GM21526 (cell line): ENCODE data around the gene PSMD12.
"Not testable (repeated sequence)": the region's sequence is repeated elsewhere in the genome, so short reads cannot be mapped to it uniquely, and the experiment has no call there.

Source experiments
- ATAC-seq: cut with Tn5 transposase; IDR thresholded peaks from one replicate; pipeline ENCODE4 v1.9.1; 2021; ENCODE audit warnings: moderate library complexity; ENCODE audit not compliant: unreplicated experiment, low FRiP score

Gene PSMD12

DNA sequence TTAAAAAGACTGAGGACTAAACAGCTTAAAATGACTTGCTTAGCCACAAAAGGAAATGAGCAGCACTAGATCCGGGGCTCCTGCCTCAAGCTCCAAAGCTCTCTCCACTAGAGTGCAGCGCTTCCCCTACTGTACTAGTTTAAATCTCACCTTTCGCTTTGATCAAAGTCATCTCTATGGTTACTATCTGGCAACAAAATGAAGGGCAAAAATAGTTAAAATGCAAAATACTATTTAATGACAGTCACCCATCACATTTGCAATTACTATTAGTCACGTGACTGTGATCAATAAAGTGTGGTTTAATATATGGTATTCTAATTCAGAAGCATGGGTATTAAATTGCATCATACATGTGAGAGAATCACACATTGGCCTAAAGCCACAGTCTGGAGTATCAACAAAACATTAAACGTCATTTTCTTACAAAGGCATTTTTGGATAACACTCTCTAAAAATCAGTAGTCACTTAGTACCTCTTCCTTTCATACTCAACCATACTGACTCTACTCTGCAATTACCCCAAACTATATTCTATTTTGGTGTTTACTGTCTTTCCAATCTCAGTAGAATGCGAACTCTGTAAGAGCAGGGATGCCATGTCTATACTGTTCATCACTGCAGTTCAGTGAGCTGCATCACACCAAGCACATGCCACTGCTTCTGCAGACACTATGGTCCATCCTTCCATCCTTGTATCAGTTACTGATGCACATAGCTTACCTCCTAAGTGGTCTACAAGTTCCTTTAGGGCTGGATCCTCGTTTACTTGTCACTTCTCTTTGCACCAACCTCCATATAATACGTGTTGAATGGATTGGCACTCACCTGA is 6.2 kb downstream of the PSMD12 start:
- ATAC-seq, result no peak

DNA sequence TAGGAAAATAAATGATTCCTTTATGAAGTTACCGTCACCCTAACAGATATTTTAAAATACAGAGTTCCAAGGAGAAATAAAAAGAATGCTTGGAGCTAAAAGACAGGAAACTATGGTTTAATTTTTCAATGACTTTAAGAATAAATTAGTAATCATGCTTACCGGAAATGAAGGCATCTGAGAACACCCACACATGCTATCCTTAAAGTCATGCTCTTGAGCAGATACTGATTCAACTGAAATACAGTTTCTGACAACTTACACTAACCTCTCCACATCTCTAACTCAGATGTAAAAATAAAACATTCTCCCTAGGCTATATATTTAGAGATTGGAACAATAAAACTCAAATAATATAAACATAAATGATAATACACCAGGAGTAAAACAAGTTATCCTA is 7.8 kb downstream of the PSMD12 start:
- no peak for ATAC-seq

DNA sequence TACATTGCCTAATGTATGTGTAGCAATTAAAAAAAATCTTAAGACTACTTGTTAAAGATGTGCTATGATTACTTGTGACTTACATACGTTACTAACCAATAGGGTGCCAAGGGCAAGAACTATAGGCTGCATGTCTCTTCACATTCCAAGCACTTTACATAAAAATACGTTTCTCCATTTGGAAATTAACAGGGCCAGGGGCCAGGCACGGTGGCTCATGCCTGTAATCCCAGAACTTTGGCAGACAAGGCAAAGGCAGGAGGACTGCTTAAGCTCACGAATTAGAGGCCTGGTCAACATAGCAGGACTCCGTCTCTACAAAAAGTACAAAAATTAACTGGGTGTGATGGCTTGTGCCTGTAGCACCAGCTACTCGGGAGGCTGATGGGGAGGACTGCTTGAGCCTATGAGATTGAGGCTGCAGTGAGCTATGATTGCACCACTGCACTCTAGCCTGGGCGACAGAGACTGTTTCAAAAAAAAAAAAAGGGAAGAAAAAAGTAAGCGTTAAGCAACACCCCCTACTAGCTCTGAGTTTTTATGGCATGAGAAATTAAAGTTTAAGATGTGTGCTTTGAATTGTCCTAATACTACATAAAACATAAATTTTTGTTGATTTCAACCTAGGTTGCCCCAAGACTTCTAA is 12.3 kb downstream of the PSMD12 start:
- ATAC-seq, result no peak

DNA sequence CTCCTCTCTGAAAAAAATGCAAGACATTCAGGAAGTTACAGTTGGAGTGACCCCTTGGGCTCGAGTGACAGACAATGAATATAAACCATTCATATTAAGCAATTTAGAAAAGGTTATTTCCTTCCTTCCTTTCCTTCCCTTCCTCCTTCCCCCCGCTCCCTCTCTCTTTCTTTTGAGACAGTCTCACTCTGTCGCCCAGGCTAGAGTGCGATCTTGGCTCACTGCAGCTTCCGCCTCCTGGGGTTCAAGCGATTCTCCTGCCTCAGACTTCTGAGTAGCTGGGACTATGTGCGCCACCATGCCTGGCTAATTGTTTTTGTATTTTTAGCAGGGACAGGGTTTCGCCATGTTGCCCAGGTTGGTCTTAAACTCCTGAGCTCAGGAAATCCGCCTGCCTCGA is 13.2 kb downstream of the PSMD12 start:
- ATAC-seq, result no peak

DNA sequence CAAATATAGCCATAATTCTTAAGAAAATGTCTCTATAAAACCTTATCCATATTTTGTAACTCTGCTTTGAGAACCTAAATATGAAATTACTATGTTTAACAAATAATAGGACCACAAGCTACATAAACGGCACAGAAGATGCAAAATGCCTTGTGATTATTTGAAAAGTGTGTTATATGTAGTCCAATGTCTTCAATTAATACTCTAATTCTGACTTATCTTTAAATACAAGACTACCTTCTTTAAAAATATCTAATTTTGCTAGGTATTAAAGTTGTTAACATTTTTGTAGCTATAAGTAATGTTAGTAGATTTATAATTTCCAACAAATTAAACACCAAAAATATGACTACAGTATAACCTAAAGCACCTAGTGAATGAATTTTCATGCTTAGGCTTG is 17.0 kb downstream of the PSMD12 start:
- ATAC-seq, result no peak

DNA sequence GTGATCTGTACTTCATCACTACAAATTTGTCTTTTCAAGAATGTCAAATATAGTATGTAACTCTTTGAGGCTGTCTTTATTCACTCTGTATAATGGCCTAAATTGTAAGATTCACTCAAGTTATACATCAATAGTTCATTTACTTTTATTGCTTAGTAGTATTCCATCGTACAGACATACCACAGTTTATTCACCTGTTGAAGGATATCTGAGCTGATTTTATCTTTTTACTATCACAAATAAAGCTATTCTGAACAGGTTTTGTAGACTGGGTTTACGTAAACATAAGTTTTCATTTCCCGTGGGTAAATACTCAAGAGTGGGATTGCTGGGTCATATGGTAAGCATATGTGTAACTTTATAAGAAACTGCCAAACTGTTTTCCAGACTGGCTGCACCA is 18.6 kb downstream of the PSMD12 start:
- ATAC-seq, result no peak

DNA sequence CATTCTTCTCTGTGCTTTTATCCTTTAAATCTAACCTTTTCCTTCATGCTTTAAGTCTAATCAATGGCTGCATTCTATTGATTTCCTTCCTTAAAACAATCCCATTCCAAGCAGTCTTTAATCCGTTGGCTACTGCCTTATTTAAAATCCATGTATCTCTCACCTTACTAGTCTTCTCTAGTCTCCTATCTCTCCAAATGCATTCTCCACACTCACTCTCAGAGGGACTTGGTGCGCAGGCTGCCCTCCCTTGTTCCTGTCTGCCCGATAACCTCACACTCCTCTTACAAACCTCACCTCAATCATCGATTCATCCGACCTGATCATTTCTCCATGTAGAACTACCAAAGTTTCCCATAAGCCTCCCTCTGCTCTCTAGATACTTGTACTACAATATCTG is 23.1 kb downstream of the PSMD12 start:
- no peak for ATAC-seq

DNA sequence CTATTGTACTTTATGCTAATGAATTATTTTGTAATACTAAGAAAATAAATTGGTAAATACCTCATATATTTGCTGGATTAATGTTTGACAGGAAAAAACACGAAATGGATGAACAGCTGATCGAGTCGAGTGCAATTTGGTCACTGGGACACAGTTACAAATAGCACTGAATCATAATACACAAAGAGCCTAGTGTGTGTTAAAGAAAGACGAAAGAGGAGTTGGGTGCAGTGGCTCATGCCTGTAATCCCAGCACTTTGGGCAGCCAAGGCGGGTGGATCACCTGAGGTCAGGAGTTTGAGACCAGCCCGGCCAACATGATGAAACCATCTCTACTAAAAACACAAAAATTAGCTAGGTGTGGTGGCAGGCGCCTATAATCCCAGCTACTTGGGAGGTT is 28.0 kb downstream of the PSMD12 start:
- not testable (repeated sequence) for ATAC-seq

DNA sequence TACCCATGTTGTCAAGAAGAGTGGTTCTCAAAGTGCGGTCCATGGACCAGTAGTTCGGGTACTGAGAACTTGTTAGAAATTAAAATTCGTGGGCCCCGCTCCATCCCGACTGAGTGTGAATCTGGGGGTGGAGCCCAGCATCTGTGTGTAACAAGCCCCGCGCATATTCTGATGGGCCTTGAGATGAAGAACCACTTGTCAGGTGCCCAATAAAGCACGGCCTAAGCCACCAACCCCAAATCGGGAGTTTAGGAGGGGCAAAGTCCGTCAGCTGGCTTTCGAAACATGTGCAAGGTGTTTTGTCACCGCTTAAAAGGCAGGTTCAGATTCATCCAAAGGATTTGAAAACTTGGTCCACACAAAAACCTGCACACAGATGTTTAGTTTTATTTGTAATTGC is 29.5 kb downstream of the PSMD12 start:
- ATAC-seq, result no peak

DNA sequence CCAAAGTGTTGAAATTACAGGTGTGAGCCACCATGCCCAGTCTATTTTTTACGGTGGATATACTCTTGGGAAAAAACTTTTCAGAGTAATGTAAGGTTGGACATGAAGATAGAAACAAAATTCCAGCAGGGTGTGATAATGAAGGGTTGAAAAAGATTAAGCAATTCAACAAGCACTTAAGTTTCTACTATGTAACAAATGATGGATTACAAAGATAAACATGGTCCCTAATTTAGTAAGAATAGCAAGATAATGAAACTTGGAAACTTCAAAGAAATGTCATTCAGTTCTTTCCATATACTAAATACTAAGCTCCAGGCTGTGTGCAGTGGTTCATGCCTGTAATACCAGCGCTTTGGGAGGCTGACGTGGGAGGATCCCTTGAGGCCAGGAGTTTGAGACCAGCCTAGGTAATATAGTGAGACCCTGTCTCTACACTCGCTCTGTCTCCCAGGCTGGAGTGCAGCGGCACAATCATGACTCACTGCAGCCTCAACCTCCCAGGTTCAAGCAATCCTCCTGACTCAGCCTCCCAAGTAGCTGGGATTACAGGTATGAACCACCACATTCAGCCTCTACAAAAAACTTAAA is 31.0 kb downstream of the PSMD12 start:
- no peak for ATAC-seq

DNA sequence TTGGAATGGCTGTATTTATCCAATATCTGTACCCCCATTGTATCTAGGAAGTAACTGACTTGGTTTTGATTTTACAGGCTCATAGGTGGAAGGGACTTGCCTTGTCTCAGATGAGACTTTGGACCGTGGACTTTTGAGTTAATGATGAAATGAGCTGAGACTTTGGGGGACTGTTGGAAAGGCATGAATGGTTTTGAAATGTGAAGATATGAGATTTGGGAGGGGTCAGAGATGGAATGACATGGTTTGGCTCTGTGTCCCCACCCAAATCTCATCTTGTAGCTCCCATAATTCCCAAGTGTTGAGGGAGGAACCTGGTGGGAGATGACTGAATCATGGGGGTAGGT is 34.2 kb downstream of the PSMD12 start:
- ATAC-seq, result not testable (repeated sequence)

DNA sequence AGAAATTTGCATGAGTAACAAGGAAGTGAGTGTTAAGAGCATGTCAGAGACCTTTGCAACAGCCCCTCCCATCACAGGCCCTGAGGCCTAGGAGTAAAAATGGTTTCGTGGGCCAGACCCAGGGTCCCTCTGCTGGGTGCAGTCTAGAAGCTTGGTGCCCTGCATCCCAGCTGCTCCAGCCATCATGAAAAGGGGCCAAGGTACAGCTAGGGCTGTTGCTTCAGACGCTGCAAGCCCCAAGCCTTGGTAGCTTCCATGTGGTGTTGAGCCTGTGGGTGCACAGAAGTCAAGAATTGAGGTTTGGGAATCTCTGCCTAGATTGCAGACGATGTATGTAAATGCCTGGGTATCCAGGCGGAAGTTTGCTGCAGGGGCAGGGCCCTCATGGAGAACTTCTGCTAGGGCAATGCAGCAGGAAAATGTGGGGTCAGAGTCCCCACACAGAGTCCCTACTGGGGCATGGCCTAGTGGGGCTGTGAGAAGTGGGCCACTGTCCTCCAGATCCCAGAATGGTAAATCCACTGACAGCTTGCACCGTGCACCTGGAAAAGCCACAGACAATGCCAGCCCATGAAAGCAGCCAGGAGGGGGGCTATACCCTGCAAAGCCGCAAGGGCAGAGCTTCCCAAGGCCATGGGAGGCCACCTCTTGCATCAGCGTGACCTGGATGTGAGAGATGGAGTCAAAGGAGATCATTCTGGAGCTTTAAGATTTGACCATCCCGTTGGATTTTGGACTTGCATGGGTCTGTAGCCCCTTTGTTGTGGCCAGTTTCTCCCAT is 34.8 kb downstream of the PSMD12 start:
- ATAC-seq, result not testable (repeated sequence)

DNA sequence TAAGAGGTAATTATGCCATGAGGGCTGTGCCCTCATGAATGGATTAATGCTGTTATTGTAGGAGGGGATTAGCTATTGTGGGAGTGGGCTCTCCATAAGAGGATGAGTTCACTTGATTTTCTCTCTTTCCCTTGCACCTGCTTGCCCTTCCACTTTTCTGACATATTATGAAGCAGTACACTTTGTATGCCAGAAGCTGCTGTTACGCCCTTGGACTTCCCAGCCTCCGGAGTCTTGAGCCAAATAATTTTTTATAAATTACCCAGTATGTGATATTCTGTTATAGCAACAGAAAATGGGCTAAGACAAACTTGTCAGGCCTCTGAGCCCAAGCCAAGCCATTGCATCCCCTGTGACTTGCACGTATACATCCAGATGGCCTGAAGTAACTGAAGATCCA is 38.4 kb downstream of the PSMD12 start:
- no peak for ATAC-seq

DNA sequence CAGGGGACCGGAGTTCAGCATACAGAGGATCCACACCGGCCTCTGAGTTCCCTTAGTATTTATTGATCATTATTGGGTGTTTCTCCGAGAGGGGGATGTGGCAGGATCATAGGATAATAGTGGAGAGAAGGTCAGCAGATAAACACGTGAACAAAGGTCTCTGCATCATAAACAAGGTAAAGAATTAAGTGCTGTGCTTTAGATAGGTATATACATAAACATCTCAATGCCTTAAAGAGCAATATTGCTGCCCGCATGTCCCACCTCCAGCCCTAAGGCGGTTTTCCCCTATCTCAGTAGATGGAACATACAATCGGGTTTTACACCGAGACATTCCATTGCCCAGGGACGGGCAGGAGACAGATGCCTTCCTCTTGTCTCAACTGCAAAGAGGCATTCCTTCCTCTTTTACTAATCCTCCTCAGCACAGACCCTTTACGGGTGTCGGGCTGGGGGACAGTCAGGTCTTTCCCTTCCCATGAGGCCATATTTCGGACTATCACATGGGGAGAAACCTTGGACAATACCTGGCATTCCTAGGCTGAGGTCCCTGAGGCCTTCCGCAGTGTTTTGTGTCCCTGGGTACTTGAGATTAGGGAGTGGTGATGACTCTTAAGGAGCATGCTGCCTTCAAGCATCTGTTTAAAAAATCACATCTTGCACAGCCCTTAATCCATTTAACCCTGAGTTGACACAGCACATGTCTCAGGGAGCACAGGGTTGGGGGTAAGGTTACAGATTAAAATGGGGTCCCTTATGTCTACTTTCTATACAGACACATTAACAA is 39.2 kb downstream of the PSMD12 start:
- ATAC-seq, result not testable (repeated sequence)

DNA sequence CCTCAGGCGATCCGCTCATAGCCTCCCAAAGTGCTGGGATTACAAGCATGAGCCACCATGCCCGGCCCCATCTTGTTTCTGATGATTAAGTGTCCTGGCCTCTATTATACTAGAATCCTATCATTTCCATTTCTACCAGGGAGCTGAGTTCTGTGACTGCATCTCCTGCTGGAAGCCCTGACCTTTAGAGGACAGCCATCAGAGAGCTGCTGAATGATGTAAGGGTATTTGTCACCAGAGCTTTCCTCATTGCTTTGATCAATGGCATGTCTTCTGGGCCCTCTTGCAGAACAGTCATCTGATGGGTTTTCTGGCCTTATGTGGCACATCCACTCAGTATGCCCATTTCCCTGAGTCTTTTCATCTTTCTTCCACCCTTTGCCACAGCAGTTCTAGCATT is 39.9 kb downstream of the PSMD12 start:
- no peak for ATAC-seq

DNA sequence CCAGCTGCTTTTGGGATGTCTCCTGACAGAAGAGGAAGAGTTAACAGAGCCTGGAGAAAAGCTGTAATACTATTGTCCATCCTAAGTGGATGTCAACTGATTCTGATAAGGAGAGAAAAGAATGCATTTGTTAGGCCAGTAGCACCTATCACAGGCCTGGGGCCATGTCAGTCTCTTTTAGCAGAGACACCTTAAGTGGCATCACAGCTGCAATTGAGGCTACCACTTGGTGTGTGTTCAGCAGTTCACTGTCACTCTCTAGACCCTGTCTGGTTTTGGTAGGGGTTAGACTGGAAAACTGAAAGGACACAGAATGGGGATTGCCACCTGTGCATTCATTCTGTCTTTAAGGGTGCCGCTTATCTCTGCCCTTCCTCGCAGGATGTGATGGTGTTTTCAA is 42.0 kb downstream of the PSMD12 start:
- no peak for ATAC-seq

DNA sequence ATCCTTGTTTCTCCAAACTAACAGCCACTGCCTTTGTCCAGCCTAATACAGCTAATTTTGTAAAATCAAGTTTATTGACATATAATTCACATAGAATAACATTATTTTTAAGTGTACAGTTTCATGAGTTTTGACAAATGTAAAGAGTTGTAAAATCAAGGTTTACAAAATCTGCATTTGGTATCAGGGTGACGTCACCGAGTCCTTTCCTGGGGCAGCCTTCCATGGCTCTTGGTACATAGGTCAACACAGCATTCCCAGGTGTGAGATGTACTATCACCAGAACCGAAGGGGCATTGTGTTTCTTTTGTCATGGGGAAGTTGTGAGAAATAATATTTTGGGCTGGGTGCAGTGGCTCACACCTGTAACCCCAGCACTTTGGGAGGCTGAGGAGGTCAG is 42.9 kb downstream of the PSMD12 start:
- ATAC-seq, result no peak

DNA sequence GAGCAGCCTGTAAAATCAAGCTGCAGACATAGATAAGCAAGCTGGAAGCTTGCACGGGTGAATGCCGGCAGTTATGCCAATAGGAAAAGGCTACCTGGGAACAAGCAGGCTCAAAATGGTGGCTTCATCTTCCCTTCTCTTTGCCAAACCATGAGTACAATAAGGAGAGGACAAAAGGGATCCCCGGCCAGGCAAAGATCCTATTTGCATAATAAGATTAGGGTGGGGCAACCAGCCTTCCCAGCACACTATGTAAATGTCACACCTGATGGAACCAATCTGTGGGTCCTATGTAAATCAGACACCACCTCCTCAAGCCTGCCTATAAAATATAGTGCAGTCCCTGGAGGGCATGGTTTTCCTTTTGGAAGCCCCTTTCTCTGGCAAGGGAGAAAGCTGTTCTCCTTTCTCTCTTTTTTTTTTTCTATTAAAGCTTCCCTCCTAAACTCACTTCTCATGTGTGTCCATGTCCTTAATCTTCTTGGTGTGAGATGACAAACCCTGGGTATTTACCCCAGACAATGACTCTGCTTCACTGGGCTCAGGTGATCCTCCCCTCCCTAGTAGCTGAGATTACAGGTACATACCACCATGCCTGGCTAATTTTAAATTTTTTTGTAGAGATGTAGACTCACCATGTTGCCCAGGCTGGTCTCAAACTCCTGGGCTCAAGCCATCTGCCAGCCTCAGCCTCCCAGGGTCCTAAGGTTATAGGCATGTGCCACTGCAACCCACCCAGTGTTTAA is 44.2 kb downstream of the PSMD12 start:
- ATAC-seq, result no peak

DNA sequence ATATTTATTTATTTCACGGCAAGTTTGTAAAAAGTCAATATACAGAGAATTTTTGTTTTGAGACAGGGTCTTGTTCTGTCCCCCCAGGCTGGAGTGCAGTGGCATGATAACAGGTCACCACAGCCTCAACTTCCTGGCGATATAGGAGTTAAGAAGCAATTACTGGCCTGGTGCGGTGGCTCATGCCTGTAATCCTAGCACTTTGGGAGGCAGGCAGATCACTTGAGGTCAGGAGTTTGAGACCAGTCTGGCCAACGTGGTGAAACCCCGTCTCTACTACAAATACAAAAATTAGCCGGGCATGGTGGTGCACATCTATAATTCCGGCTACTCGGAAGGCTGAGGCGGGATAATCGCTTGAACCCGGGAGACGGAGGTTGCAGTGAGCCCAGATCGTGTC is 44.9 kb downstream of the PSMD12 start:
- ATAC-seq, result not testable (repeated sequence)

DNA sequence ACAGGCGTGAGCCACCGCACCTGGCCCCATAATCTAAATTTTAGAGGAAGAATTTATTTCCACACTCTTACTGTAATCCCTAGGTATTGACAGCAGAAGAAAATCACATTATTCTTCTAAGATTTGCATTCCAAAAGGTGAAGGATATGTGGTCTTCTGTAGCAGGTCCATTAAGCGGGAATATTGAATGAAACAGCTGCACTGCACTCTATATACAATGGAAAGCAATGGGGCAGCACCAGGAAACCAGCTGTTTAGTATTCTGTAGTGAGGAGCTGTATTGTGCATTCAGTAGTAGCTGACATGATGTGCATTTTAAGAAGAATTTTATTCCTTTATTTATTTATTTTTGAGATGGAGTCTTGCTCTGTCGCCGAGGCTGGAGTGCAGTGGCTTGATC is 49.6 kb downstream of the PSMD12 start:
- no peak for ATAC-seq
